AG04450 (cell line): ENCODE measurements around the gene UNC79. TPM values are rescaled to one million over a fixed set of nuclear protein-coding genes. Genes with fewer than 3 reads are reported as not detected.
"Not testable (repeated sequence)": the region's sequence is repeated elsewhere in the genome, so short reads cannot be mapped to it uniquely, and the experiment has no call there.

ENCODE experiments used
- CTCF ChIA-PET: fragments of 300-600, 350-600 bp; formaldehyde crosslinking; extraction: SDS; loops from one replicate; lab custom pipeline; 2022; ENCODE audit warnings: antibody characterized with exemption, inconsistent platforms; lab: Charles Lee
- POLR2A ChIA-PET: fragments of 350-600 bp; formaldehyde crosslinking; extraction: SDS; loops from one replicate; lab custom pipeline; 2021; ENCODE audit warnings: antibody characterized with exemption, inconsistent platforms; lab: Yijun Ruan, JAX
- DNase-seq: peaks from one replicate; pipeline ENCODE4 v3.0.0-alpha.2; 2011; ENCODE audit warnings: low read depth, low spot score
- H3K27ac ChIP-seq: one replicate; pipeline ENCODE4 v1.5.1; 2012; ENCODE audit warnings: low read depth, low read length, control low read depth
- H3K27me3 ChIP-seq: one replicate; pipeline ENCODE4 v1.6.0; 2012; ENCODE audit warnings: low read length; ENCODE audit not compliant: control insufficient read depth, insufficient read depth
- H3K4me3 ChIP-seq: 2 replicates; pipeline ENCODE4 v1.5.1; 2011; ENCODE audit warnings: mild to moderate bottlenecking, low read depth, low read length, control low read depth
- H3K9me3 ChIP-seq: 2 replicates; pipeline ENCODE4 v1.5.1; 2012; ENCODE audit warnings: low read length; ENCODE audit not compliant: control insufficient read depth, insufficient read depth
- CTCF ChIP-seq: IDR thresholded peaks from 2 replicates; pipeline ENCODE4 v1.5.1; 2011; ENCODE audit warnings: low read depth, low read length, control low read depth, inconsistent platforms
- polyA plus RNA-seq: library from polyadenylated mRNA; depleted of rRNA; stranded (reverse); fragments of >200 nt; gene quantifications from 2 replicates; pipeline ENCODE4 v1.2.3, GENCODE V29; 2011

Gene UNC79
- polyA plus RNA-seq, 1 experiment, result 0.02 TPM

- no peaks in the 10 kb centered on the region for H3K9me3 ChIP-seq
- ChIA-PET CTCF (no interaction called here), POLR2A (no interaction called here)
- no peak for TF ChIP-seq CTCF
- H3K27me3 ChIP-seq, result no peaks in the 10 kb centered on the region
- H3K4me3 ChIP-seq, result no peak overlapping the region
- DNase-seq, result no peak
- no peak overlapping the region for H3K27ac ChIP-seq
Observed at GRCh38 chr14:93398491-93398890, 32.2 kb upstream of the UNC79 start.

- POLR2A ChIA-PET, result no interaction called here
- TF ChIP-seq CTCF, result no peak
- no peak overlapping the region for H3K4me3 ChIP-seq
- CTCF ChIA-PET, result no interaction called here
- H3K27ac ChIP-seq, result no peak overlapping the region
- DNase-seq, result no peak
- H3K9me3 ChIP-seq, result no peaks in the 10 kb centered on the region
- no peaks in the 10 kb centered on the region for H3K27me3 ChIP-seq
Observed at GRCh38 chr14:93402951-93403350, 27.8 kb upstream of the UNC79 start.

GRCh38 chr14:93410021-93410420 lies 20.7 kb upstream of the UNC79 start:
- TF ChIP-seq CTCF, result no peak
- H3K9me3 ChIP-seq, result no peaks in the 10 kb centered on the region
- H3K27me3 ChIP-seq, result no peaks in the 10 kb centered on the region
- H3K4me3 ChIP-seq, result no peak overlapping the region
- POLR2A ChIA-PET, result no interaction called here
- CTCF ChIA-PET, result no interaction called here
- no peak for DNase-seq
- H3K27ac ChIP-seq, result no peak overlapping the region

- no peak for TF ChIP-seq CTCF
- POLR2A ChIA-PET, result no interaction called here
Observed at GRCh38 chr14:93410893-93411292, 19.8 kb upstream of the UNC79 start.

GRCh38 chr14:93425136-93425535 lies 5.6 kb upstream of the UNC79 start:
- CTCF ChIA-PET, DNase-seq: not testable (repeated sequence)

More at GRCh38 chr14:93410893-93411292, 19.8 kb upstream of the UNC79 start:
- Histone ChIP-seq H3K4me3 (no peak overlapping the region), H3K27me3 (no peaks in the 10 kb centered on the region), H3K27ac (no peak overlapping the region), H3K9me3 (no peaks in the 10 kb centered on the region)
- DNase-seq, result no peak
- CTCF ChIA-PET, result no interaction called here

GRCh38 chr14:93426750-93427149 lies 4.0 kb upstream of the UNC79 start:
- DNase-seq, result no peak
- no peak overlapping the region for H3K4me3 ChIP-seq
- CTCF ChIA-PET, result no interaction called here
- H3K27me3 ChIP-seq, result peaks cover 5% of the 10 kb centered on the region
- POLR2A ChIA-PET, result no interaction called here
- no peak overlapping the region for H3K27ac ChIP-seq
- no peaks in the 10 kb centered on the region; the same call in 1 of the 2 replicates for H3K9me3 ChIP-seq
- no peak for TF ChIP-seq CTCF

More at GRCh38 chr14:93425136-93425535, 5.6 kb upstream of the UNC79 start:
- H3K9me3 ChIP-seq, POLR2A ChIA-PET, H3K27me3 ChIP-seq, H3K27ac ChIP-seq, H3K4me3 ChIP-seq: not testable (repeated sequence)
